Measurements from ENCODE around the gene GJD3. TPM values are rescaled to one million over a fixed set of nuclear protein-coding genes. Genes with fewer than 3 reads are reported as not detected.

Gene GJD3
- total RNA-seq, 4 donors from 2014 or later, result 1.6 to 3.4 (median 1.7) TPM

- Histone ChIP-seq H3K9me3 (no peaks in the 10 kb centered on the region), H3K27ac (peak overlapping the region in 1 of 3 donors; percentile 43), H3K4me1 (peaks cover 0 to 4% of the 10 kb centered on the region in 2 donors), H3K4me3 (replicated peaks in 1 of 3) (no peak overlapping the region), H3K27me3 (no peaks in the 10 kb centered on the region), H3K36me3 (peaks cover 12 to 32% of the 10 kb centered on the region in 2 donors)
- no peak for DNase-seq
- 72 to 77% methylated on average over 10 to 16 of the region's 19 CpGs for WGBS, 2 donors
- no peak for TF ChIP-seq CTCF (IDR thresholded peaks at IDR 0.05)
- TF ChIP-seq POLR2A (IDR thresholded peaks at IDR 0.05), result no peak
- intact Hi-C loops (cut with DNase I), result no loop called here
Measured at GRCh38 chr17:40356990-40357881, 7.3 kb downstream of the GJD3 start.

GRCh38 chr17:40355804-40356758 is 8.5 kb downstream of the GJD3 start:
- no peak for DNase-seq
- H3K27ac ChIP-seq, result peak overlapping the region in 2 of 3 donors; percentile 15 to 43
- WGBS, 2 donors, result 76 to 80% methylated on average over 18 to 19 of the region's 33 CpGs
- H3K9me3 ChIP-seq, result no peaks in the 10 kb centered on the region
- intact Hi-C loops (cut with DNase I), result loop anchor here (2.0 kb wide), 1 partner anchor 53 kb away; no protein-coding TSS in a partner anchor
- H3K4me1 ChIP-seq, result peaks cover 0 to 7% of the 10 kb centered on the region in 2 donors
- TF ChIP-seq POLR2A (IDR thresholded peaks at IDR 0.05) (no peak), CTCF (IDR thresholded peaks at IDR 0.05) (no peak)
- H3K4me3 ChIP-seq (replicated peaks in 1 of 3), result no peak overlapping the region
- H3K36me3 ChIP-seq, result peaks cover 18 to 39% of the 10 kb centered on the region in 2 donors
- no peaks in the 10 kb centered on the region for H3K27me3 ChIP-seq

GRCh38 chr17:40355123-40355803 is 9.3 kb downstream of the GJD3 start:
- intact Hi-C loops (cut with DNase I), result loop anchor here (2.0 kb wide), 1 partner anchor 52 kb away; no protein-coding TSS in a partner anchor
- 48 to 69% methylated on average over 14 to 16 of the region's 29 CpGs for WGBS, 2 donors

More at GRCh38 chr17:40355123-40355803, 9.3 kb downstream of the GJD3 start:
- H3K4me1 ChIP-seq, result peaks cover 0 to 11% of the 10 kb centered on the region in 2 donors
- no peak overlapping the region for H3K27ac ChIP-seq
- H3K27me3 ChIP-seq, result no peaks in the 10 kb centered on the region
- no peaks in the 10 kb centered on the region for H3K9me3 ChIP-seq
- DNase-seq, result peak; percentile 69 to 71
- H3K4me3 ChIP-seq (replicated peaks in 1 of 3), result no peak overlapping the region
- H3K36me3 ChIP-seq, result peaks cover 18 to 39% of the 10 kb centered on the region in 2 donors
- peak; percentile 82 to 97 (median 93) for TF ChIP-seq CTCF (IDR thresholded peaks at IDR 0.05)
- no peak for TF ChIP-seq POLR2A (IDR thresholded peaks at IDR 0.05)

Measured in thyroid gland (tissue), 4 donors.